CD4-positive, alpha-beta T cell (primary cell): ENCODE results near the gene ALK. TPM values are rescaled to one million over a fixed set of nuclear protein-coding genes. Genes with fewer than 3 reads are reported as not detected.

Experiments used
- ATAC-seq: fragments of 200-7000 bp; cut with Tn5 transposase; one replicate; pipeline ENCODE4 v1.10.0; 2022; ENCODE audit warnings: mild to moderate bottlenecking; ENCODE audit not compliant: poor library complexity
- CTCF ChIA-PET: fragments of 350-600 bp; sonication (Branson Sonifier 250); formaldehyde crosslinking; loops from one replicate; lab custom pipeline; 2021; ENCODE audit warnings: antibody characterized with exemption, inconsistent platforms; lab: Charles Lee
- POLR2A ChIA-PET: fragments of 350-600 bp; sonication (Branson Sonifier 250); formaldehyde crosslinking; loops from one replicate; lab custom pipeline; 2021; ENCODE audit warnings: antibody characterized with exemption, inconsistent platforms; lab: Charles Lee
- DNase-seq, 14 experiments: peaks; one replicate each; pipeline ENCODE4 v3.0.0-alpha.2; 2013 to 2020; ENCODE audit warnings: mixed read lengths in 2 of 14
- H3K27ac ChIP-seq, 2 donors: one replicate each; pipeline versions ENCODE4 v1.5.1 to v1.7.0; 2013; ENCODE audit warnings: low read length in 2 of 2, low read depth in 1 of 2, mild to moderate bottlenecking in 1 of 2
- H3K27me3 ChIP-seq, 2 experiments: 1 replicate in 1 of 2; 2 replicates in 1 of 2; pipeline versions ENCODE4 v1.6.1 to v1.7.0; 2013; ENCODE audit warnings: low read length in 2 of 2, control low read depth in 1 of 2, mild to moderate bottlenecking in 1 of 2, moderate library complexity in 1 of 2; ENCODE audit not compliant: insufficient read depth in 2 of 2, control insufficient read depth in 1 of 2
- H3K36me3 ChIP-seq: one replicate; pipeline ENCODE4 v1.6.1; 2013; ENCODE audit warnings: low read length, control low read depth; ENCODE audit not compliant: insufficient read depth
- H3K4me1 ChIP-seq: one replicate; pipeline ENCODE4 v1.6.1; 2013; ENCODE audit warnings: low read length, control low read depth; ENCODE audit not compliant: insufficient read depth
- H3K4me3 ChIP-seq: one replicate; pipeline ENCODE4 v1.5.1; 2013; ENCODE audit warnings: mild to moderate bottlenecking, low read length, moderate library complexity
- H3K9me3 ChIP-seq, 2 experiments: 1 replicate in 1 of 2; 2 replicates in 1 of 2; pipeline versions ENCODE4 v1.6.1 to v1.7.0; 2013; ENCODE audit warnings: low read length in 2 of 2, mild to moderate bottlenecking in 2 of 2, control low read depth in 1 of 2, moderate library complexity in 1 of 2; ENCODE audit not compliant: control insufficient read depth in 1 of 2, insufficient read depth in 1 of 2
- H3K27ac Mint-ChIP-seq: one replicate; pipeline ENCODE4 v1.8.0; 2020; ENCODE audit warnings: mixed read lengths
- H3K27me3 Mint-ChIP-seq: one replicate; pipeline ENCODE4 v1.8.0; 2021; ENCODE audit warnings: mixed read lengths
- H3K36me3 Mint-ChIP-seq: one replicate; pipeline ENCODE4 v1.8.0; 2021; ENCODE audit warnings: low read depth, mixed read lengths
- H3K4me1 Mint-ChIP-seq: one replicate; pipeline ENCODE4 v1.8.0; 2021; ENCODE audit warnings: low read depth, mixed read lengths
- H3K4me3 Mint-ChIP-seq: one replicate; pipeline ENCODE4 v1.8.0; 2020; ENCODE audit warnings: mild to moderate bottlenecking, mixed read lengths
- H3K9me3 Mint-ChIP-seq: one replicate; pipeline ENCODE4 v1.8.0; 2020; ENCODE audit warnings: mixed read lengths
- CTCF ChIP-seq: fragments of 200-600 bp; IDR thresholded peaks from one replicate; pipeline ENCODE4 v1.8.0; 2022; ENCODE audit warnings: antibody characterized with exemption, mild to moderate bottlenecking
- intact Hi-C, 2 experiments: fragments of 100-400 bp; cut with DNase I in 1 of 2; cut with micrococcal nuclease in 1 of 2; formaldehyde crosslinking; loops; one replicate each; pipeline versions ENCODE4 v1.15.1 to v1.9.0; 2023 to 2025; cut with DNase I, micrococcal nuclease
- total RNA-seq, 174 experiments: library from RNA in 2 of 174; stranded (reverse) in 2 of 174; gene quantifications; one replicate each; pipeline ENCODE4 v1.2.3 and lab custom pipeline; 2021 to 2026

The ALK gene
- total RNA-seq, 2 experiments from 2014 or later = not detected

- Histone ChIP-seq H3K9me3 (no peaks in the 10 kb centered on the region), H3K27ac (no peak overlapping the region), H3K36me3 (no peaks in the 10 kb centered on the region), H3K4me3 (no peak overlapping the region), H3K27me3 (no peaks in the 10 kb centered on the region), H3K4me1 (no peaks in the 10 kb centered on the region)
- Mint-ChIP-seq H3K9me3 (no peaks in the 10 kb centered on the region), H3K4me1 (no peaks in the 10 kb centered on the region), H3K27ac (no peak overlapping the region), H3K27me3 (peaks cover 40% of the 10 kb centered on the region), H3K36me3 (no peaks in the 10 kb centered on the region), H3K4me3 (no peak overlapping the region)
- ChIA-PET CTCF (no interaction called here), POLR2A (no interaction called here)
- DNase-seq (no peak), ATAC-seq (no peak)
- intact Hi-C loops = no loop called here
- TF ChIP-seq CTCF = no peak
Measured at GRCh38 chr2:29390136-29390535, 531.2 kb downstream of the ALK start.

- Mint-ChIP-seq H3K27ac (no peak overlapping the region), H3K27me3 (peaks cover 40% of the 10 kb centered on the region), H3K9me3 (no peaks in the 10 kb centered on the region), H3K4me3 (no peak overlapping the region), H3K4me1 (no peaks in the 10 kb centered on the region), H3K36me3 (no peaks in the 10 kb centered on the region)
- Histone ChIP-seq H3K36me3 (no peaks in the 10 kb centered on the region), H3K4me3 (no peak overlapping the region), H3K27ac (no peak overlapping the region), H3K4me1 (no peaks in the 10 kb centered on the region), H3K9me3 (no peaks in the 10 kb centered on the region), H3K27me3 (no peaks in the 10 kb centered on the region)
- POLR2A ChIA-PET = no interaction called here
- no peak for DNase-seq
- CTCF ChIA-PET = no interaction called here
- intact Hi-C loops = no loop called here
- TF ChIP-seq CTCF = no peak
- no peak for ATAC-seq
Measured at GRCh38 chr2:29389686-29390085, 531.7 kb downstream of the ALK start.

GRCh38 chr2:29388071-29388470 is 533.3 kb downstream of the ALK start:
- Mint-ChIP-seq H3K9me3 (no peaks in the 10 kb centered on the region), H3K27me3 (peaks cover 36% of the 10 kb centered on the region), H3K27ac (no peak overlapping the region), H3K4me3 (no peak overlapping the region), H3K4me1 (no peaks in the 10 kb centered on the region), H3K36me3 (no peaks in the 10 kb centered on the region)
- no peak for ATAC-seq
- no peak overlapping the region for H3K4me3 ChIP-seq
- intact Hi-C loops = no loop called here
- H3K9me3 ChIP-seq = no peaks in the 10 kb centered on the region
- ChIA-PET CTCF (no interaction called here), POLR2A (no interaction called here)
- TF ChIP-seq CTCF = no peak
- H3K27me3 ChIP-seq = no peaks in the 10 kb centered on the region
- no peak overlapping the region for H3K27ac ChIP-seq
- no peak for DNase-seq
- no peaks in the 10 kb centered on the region for H3K36me3 ChIP-seq
- no peaks in the 10 kb centered on the region for H3K4me1 ChIP-seq
